K562 (cell line): ENCODE measurements around the gene PPP1R14B. TPM values are rescaled to one million over a fixed set of nuclear protein-coding genes. Genes with fewer than 3 reads are reported as not detected.

Experiments
- ATAC-seq: fragments of 200-7000 bp; cut with Tn5 transposase; 3 replicates; pipeline ENCODE4 v1.9.1; 2020; ENCODE audit warnings: moderate library complexity
- BruUV-seq: library from RNA; stranded (reverse); fragments of 400-500 nt; replicated peaks from 2 replicates; lab custom pipeline; 2021; lab: Mats Ljungman, UMichigan
- CTCF ChIA-PET: fragments of 300-600 bp; formaldehyde crosslinking; extraction: SDS; loops from one replicate; lab custom pipeline; 2021; ENCODE audit warnings: low intra/inter-chr PET ratio; lab: Yijun Ruan, JAX
- POLR2A ChIA-PET: fragments of 300-600, 350-650 bp; sonication (Branson Sonifier 250); formaldehyde crosslinking; extraction: SDS; loops from one replicate; lab custom pipeline; 2021; ENCODE audit warnings: antibody characterized with exemption, inconsistent platforms; lab: Yijun Ruan, JAX
- DNase-seq, 4 experiments: peaks; one replicate each; pipeline versions ENCODE4 v3.0.0 to v3.0.0-alpha.2; 2011 to 2018; ENCODE audit warnings: low spot score in 3 of 4, mixed read lengths in 3 of 4; ENCODE audit errors: extremely low read depth in 1 of 4
- FAIRE-seq: peaks from 2 replicates; lab custom pipeline; 2011; peaks lifted over from hg19 to GRCh38; lab: Jason Lieb, UNC
- H2AFZ ChIP-seq: 2 replicates; pipeline ENCODE4 v1.6.0; 2011; ENCODE audit warnings: low read depth, low read length, control low read depth, inconsistent platforms
- H3K27ac ChIP-seq: fragments of 200-600 bp; 3 replicates; pipeline ENCODE4 v1.8.0; 2011; ENCODE audit warnings: low read depth, mild to moderate bottlenecking, control low read depth, inconsistent platforms, low read length, moderate library complexity, mixed read lengths; ENCODE audit errors: extremely low read depth
- H3K27me3 ChIP-seq, 2 experiments: fragments of 300-600 bp in 1 of 2; 2 replicates in 1 of 2; 3 replicates in 1 of 2; pipeline versions ENCODE4 v1.6.0 to v1.8.0; 2011; ENCODE audit warnings: inconsistent platforms in 2 of 2, low read length in 2 of 2, mild to moderate bottlenecking in 1 of 2, mixed read lengths in 1 of 2, moderate library complexity in 1 of 2; ENCODE audit not compliant: control insufficient read depth in 2 of 2, insufficient read depth in 2 of 2
- H3K36me3 ChIP-seq: fragments of 300-600 bp; 3 replicates; pipeline ENCODE4 v1.8.0; 2011; ENCODE audit warnings: mild to moderate bottlenecking, low read length, inconsistent platforms; ENCODE audit not compliant: control insufficient read depth, insufficient read depth
- H3K4me1 ChIP-seq, 2 experiments: fragments of 200-600 bp in 1 of 2; replicated peaks in 1 of 2; 2 replicates in 1 of 2; 3 replicates in 1 of 2; pipeline versions ENCODE4 v1.5.1 to v1.8.0; 2011; ENCODE audit warnings: inconsistent platforms in 2 of 2, low read length in 2 of 2, mild to moderate bottlenecking in 1 of 2, mixed read lengths in 1 of 2, moderate library complexity in 1 of 2; ENCODE audit not compliant: control insufficient read depth in 2 of 2, insufficient read depth in 2 of 2
- H3K4me2 ChIP-seq: 2 replicates; pipeline ENCODE4 v1.6.1; 2011; ENCODE audit warnings: low read length, control low read depth, inconsistent platforms, mixed read lengths; ENCODE audit not compliant: insufficient read depth
- H3K4me3 ChIP-seq: fragments of 200-600 bp; sonication (generic), shearing (Covaris generic); 2 replicates; pipeline ENCODE4 v1.5.1; 2016; ENCODE audit warnings: control low read depth, inconsistent platforms
- H3K79me2 ChIP-seq: fragments of 200-600 bp; 3 replicates; pipeline ENCODE4 v1.8.0; 2011; ENCODE audit warnings: low read length, inconsistent platforms; ENCODE audit not compliant: control insufficient read depth, insufficient read depth
- H3K9ac ChIP-seq, 2 experiments: 2 replicates each; pipeline versions ENCODE4 v1.6.0 to v1.6.1; 2011; ENCODE audit warnings: low read depth in 2 of 2, low read length in 2 of 2, control low read depth in 1 of 2, inconsistent platforms in 1 of 2, mild to moderate bottlenecking in 1 of 2, mixed read lengths in 1 of 2; ENCODE audit not compliant: insufficient read depth in 1 of 2
- H3K9me1 ChIP-seq: one replicate; pipeline ENCODE4 v1.6.0; 2011; ENCODE audit warnings: inconsistent platforms, mild to moderate bottlenecking, low read length, moderate library complexity; ENCODE audit not compliant: control insufficient read depth, insufficient read depth
- H3K9me3 ChIP-seq: replicated peaks from 2 replicates; pipeline ENCODE4 v1.5.1; 2011; ENCODE audit warnings: low read depth, low read length, inconsistent platforms; ENCODE audit not compliant: control insufficient read depth, insufficient read depth
- H4K20me1 ChIP-seq: replicated peaks from 2 replicates; pipeline ENCODE4 v1.6.1; 2011; ENCODE audit warnings: low read length, inconsistent platforms, mixed read lengths; ENCODE audit not compliant: control insufficient read depth, insufficient read depth
- CBFB ChIP-seq: sonication (generic); formaldehyde crosslinking; IDR thresholded peaks from 2 replicates; pipeline ENCODE4 v1.4.0; 2020; ENCODE audit warnings: mild to moderate bottlenecking, missing genetic modification reagents
- CREB3 ChIP-seq: fragments of 450-650 bp; conservative IDR thresholded peaks from 2 replicates; pipeline ENCODE4 v1.6.1; 2016; ENCODE audit warnings: missing genetic modification characterization, low read depth, mild to moderate bottlenecking, missing compliant biosample characterization, moderate library complexity
- ETV5 ChIP-seq: sonication (generic); formaldehyde crosslinking; IDR thresholded peaks from 2 replicates; pipeline ENCODE4 v1.4.0; 2020; ENCODE audit warnings: low read depth, mild to moderate bottlenecking, missing genetic modification reagents
- HMG20A ChIP-seq: fragments of 450-650 bp; formaldehyde crosslinking; conservative IDR thresholded peaks from 2 replicates; pipeline ENCODE4 v1.4.0; 2020; ENCODE audit warnings: mild to moderate bottlenecking, mixed read lengths
- HNRNPLL ChIP-seq: fragments of 200-400 bp; formaldehyde crosslinking; IDR thresholded peaks from 2 replicates; pipeline ENCODE4 v1.6.1; 2017; ENCODE audit warnings: low read length, low read depth, mild to moderate bottlenecking; ENCODE audit not compliant: poor library complexity, severe bottlenecking
- MAFG ChIP-seq: fragments of 450-650 bp; conservative IDR thresholded peaks from 2 replicates; pipeline ENCODE4 v1.6.1; 2016; ENCODE audit warnings: missing genetic modification characterization, missing compliant biosample characterization
- MAZ ChIP-seq, 2 experiments: fragments of 450-650 bp in 1 of 2; sonication (generic) in 1 of 2; formaldehyde crosslinking; IDR thresholded peaks in 1 of 2; conservative IDR thresholded peaks in 1 of 2; 2 replicates each; pipeline versions ENCODE4 v1.4.0 to v1.5.0; 2020; ENCODE audit warnings: mild to moderate bottlenecking in 1 of 2, missing genetic modification reagents in 1 of 2
- POLR2AphosphoS2 ChIP-seq: IDR thresholded peaks from 2 replicates; pipeline ENCODE4 v1.6.1; 2012; ENCODE audit warnings: low read length, improper control_type of control experiment
- POLR2G ChIP-seq: fragments of 200-400 bp; formaldehyde crosslinking; IDR thresholded peaks from 2 replicates; pipeline ENCODE4 v1.6.1; 2017; ENCODE audit warnings: low read depth, mild to moderate bottlenecking, antibody characterized with exemption, low read length, moderate library complexity
- SMAD4 ChIP-seq: fragments of 250-450 bp; sonication (Bioruptor Pico); conservative IDR thresholded peaks from 2 replicates; pipeline ENCODE4 v1.8.0; 2021; ENCODE audit warnings: inconsistent platforms, mild to moderate bottlenecking, moderate library complexity
- SPI1 ChIP-seq: IDR thresholded peaks from 2 replicates; pipeline ENCODE4 v1.6.1; 2011; ENCODE audit warnings: low read depth, low read length, control low read depth, borderline replicate concordance
- U2AF1 ChIP-seq: fragments of 200-400 bp; formaldehyde crosslinking; optimal IDR thresholded peaks from 2 replicates; pipeline ENCODE3; 2017; ENCODE audit warnings: mild to moderate bottlenecking, low read depth, low read length, moderate library complexity
- WGBS: fragments of 100-300 bp; shearing (Covaris generic); methylation state at CpG from one replicate; pipeline ENCODE4 v1.1.6; 2016; ENCODE audit warnings: low coverage, mixed read lengths; ENCODE audit not compliant: insufficient coverage; ENCODE audit errors: missing lambda C conversion rate; 5-methylcytosine and 5-hydroxymethylcytosine counted together
- in situ Hi-C: fragments of 300-500 bp; cut with MboI; formaldehyde crosslinking; loops from 4 replicates; pipeline ENCODE4 v1.15.0; 2018; ENCODE audit warnings: inconsistent platforms, mixed read lengths
- intact Hi-C: fragments of 100-400 bp; cut with micrococcal nuclease; formaldehyde crosslinking; loops from 2 replicates; pipeline ENCODE4 v1.14.2; 2022
- polyA plus RNA-seq, 8 experiments: library from polyadenylated mRNA; depleted of rRNA in 4 of 8; stranded (reverse) in 5 of 8; unstranded in 3 of 8; fragments of >200 nt; fragmentation: Nextera tagmentation in 2 of 8; fragmentation: Illumina TruSeq in 1 of 8; extraction: Ambion mirVana in 2 of 8; extraction: Trizol in 1 of 8; gene quantifications; 2 replicates each; pipeline versions ENCODE4 v1.2.1 to v1.2.3, GENCODE V29; 2011 to 2014; ENCODE audit warnings: inconsistent platforms in 1 of 8, missing spikeins in 1 of 8
- total RNA-seq, 7 experiments: library from RNA; depleted of rRNA in 6 of 7; stranded (reverse); fragments of >200 nt in 6 of 7; fragmentation: Illumina TruSeq in 2 of 7; extraction: Trizol in 2 of 7; gene quantifications; 2 replicates each; pipeline versions ENCODE4 v1.2.1 to v1.2.3, GENCODE V29; 2011 to 2021; ENCODE audit warnings: low replicate concordance in 1 of 7
- TF ChIP-seq, protein P1 (sequence below): fragments of 150-350 bp; conservative IDR thresholded peaks from 2 replicates; pipeline ENCODE4 v1.6.1; 2014; ENCODE audit warnings: low read length
- TF ChIP-seq, protein P2 (sequence below), 3 experiments: IDR thresholded peaks in 2 of 3; conservative IDR thresholded peaks in 1 of 3; 2 replicates each; pipeline ENCODE4 v1.5.1; 2011 to 2012; ENCODE audit warnings: low read length in 3 of 3, mild to moderate bottlenecking in 3 of 3, control low read depth in 2 of 3, improper control_type of control experiment in 1 of 3, inconsistent platforms in 1 of 3, low read depth in 1 of 3, mixed read lengths in 1 of 3, moderate library complexity in 1 of 3; ENCODE audit not compliant: insufficient read depth in 2 of 3

Gene PPP1R14B
- total and polyA plus RNA-seq, 9 of the 15 experiments (the other 6 are each of a cell fraction or from before 2014, with no cell fraction given): 7.7 to 566 (median 212) TPM

DNA sequence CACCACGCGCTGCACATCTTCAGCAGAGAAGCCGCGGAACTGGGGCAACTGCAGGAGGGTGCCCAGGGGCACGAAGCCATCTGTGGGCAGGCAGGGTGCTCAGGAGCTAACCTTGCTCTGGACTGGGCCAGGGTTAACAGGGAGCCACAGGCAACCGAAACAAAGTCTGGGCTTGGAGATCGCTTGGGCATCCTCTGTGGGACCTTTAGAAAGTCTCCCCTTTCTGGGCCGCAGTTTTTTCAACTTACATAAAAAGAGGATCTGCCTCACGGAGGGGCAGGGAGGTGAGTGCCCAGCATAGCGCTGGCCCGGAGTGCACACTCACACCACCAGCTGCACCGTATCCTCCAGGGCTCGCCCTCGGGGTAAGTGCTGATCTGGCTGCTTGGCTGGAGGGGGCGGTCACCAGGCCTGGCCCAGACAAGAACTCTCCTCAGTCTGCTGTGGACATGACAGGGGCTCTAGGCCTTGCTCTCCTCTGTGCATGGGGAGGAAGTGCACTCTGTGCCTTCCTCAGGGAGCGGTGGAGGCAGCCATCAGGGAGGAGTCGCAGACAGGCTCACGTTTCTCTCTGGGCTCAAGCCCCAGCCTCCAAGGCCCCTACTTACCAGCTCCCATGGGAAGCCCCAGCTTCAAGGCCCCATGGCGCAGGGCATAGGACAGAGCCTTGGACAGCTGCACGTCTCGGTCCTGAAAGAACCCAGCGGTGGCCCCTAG is 21.7 kb downstream of the PPP1R14B start:
- H2AFZ ChIP-seq: 0 out of 2 replicates have a peak overlapping the region, but pooled peaks have one; percentile 93
- CTCF ChIA-PET: no interaction called here
- FAIRE-seq (peak; percentile 15), DNase-seq (peak in 2 of 4 experiments; percentile 27 to 46), ATAC-seq (peak; percentile 13)
- peak overlapping the region; percentile 83 for H3K4me2 ChIP-seq
- intact Hi-C loops: no loop called here
- POLR2A ChIA-PET: interaction anchor here (0.8 to 6.3 kb wide), 4 partner anchors 10 to 17 kb away, joined by 3 to 77 read pairs (median 8); partner anchors contain the start of gene FERMT3
- H3K9me3 ChIP-seq: no peaks in the 10 kb centered on the region
- BruUV-seq: no TSS peak
- H3K9me1 ChIP-seq: peaks cover 5% of the 10 kb centered on the region
- peak overlapping the region; percentile 79 to 99 for H3K9ac ChIP-seq
- H3K27me3 ChIP-seq: no peaks in the 10 kb centered on the region
- in situ Hi-C loops: no loop called here
- H3K79me2 ChIP-seq: peaks cover 34% of the 10 kb centered on the region
- H3K27ac ChIP-seq: peak overlapping the region; percentile 93
- 53% methylated on average over 20 of the region's 22 CpGs for WGBS
- H4K20me1 ChIP-seq: no peaks in the 10 kb centered on the region
- H3K4me3 ChIP-seq: peak overlapping the region; percentile 64
- H3K4me1 ChIP-seq: peaks cover 8 to 69% of the 10 kb centered on the region in 2 experiments; a peak in 4 of 5 replicates
- peaks cover 52% of the 10 kb centered on the region; the same call in 2 of the 3 replicates for H3K36me3 ChIP-seq
- TF ChIP-seq HMG20A (CRISPR knock-in tag): no peak
- TF ChIP-seq CBFB (CRISPR knock-in tag): 0 out of 2 replicates have a peak, but pooled peaks have one; percentile 8
- TF ChIP-seq SPI1: peak; percentile 74
- TF ChIP-seq, protein P1, sequence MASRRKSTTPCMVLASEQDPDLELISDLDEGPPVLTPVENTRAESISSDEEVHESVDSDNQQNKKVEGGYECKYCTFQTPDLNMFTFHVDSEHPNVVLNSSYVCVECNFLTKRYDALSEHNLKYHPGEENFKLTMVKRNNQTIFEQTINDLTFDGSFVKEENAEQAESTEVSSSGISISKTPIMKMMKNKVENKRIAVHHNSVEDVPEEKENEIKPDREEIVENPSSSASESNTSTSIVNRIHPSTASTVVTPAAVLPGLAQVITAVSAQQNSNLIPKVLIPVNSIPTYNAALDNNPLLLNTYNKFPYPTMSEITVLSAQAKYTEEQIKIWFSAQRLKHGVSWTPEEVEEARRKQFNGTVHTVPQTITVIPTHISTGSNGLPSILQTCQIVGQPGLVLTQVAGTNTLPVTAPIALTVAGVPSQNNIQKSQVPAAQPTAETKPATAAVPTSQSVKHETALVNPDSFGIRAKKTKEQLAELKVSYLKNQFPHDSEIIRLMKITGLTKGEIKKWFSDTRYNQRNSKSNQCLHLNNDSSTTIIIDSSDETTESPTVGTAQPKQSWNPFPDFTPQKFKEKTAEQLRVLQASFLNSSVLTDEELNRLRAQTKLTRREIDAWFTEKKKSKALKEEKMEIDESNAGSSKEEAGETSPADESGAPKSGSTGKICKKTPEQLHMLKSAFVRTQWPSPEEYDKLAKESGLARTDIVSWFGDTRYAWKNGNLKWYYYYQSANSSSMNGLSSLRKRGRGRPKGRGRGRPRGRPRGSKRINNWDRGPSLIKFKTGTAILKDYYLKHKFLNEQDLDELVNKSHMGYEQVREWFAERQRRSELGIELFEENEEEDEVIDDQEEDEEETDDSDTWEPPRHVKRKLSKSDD: no peak
- peak; percentile 9 for TF ChIP-seq HNRNPLL
- TF ChIP-seq, protein P2, sequence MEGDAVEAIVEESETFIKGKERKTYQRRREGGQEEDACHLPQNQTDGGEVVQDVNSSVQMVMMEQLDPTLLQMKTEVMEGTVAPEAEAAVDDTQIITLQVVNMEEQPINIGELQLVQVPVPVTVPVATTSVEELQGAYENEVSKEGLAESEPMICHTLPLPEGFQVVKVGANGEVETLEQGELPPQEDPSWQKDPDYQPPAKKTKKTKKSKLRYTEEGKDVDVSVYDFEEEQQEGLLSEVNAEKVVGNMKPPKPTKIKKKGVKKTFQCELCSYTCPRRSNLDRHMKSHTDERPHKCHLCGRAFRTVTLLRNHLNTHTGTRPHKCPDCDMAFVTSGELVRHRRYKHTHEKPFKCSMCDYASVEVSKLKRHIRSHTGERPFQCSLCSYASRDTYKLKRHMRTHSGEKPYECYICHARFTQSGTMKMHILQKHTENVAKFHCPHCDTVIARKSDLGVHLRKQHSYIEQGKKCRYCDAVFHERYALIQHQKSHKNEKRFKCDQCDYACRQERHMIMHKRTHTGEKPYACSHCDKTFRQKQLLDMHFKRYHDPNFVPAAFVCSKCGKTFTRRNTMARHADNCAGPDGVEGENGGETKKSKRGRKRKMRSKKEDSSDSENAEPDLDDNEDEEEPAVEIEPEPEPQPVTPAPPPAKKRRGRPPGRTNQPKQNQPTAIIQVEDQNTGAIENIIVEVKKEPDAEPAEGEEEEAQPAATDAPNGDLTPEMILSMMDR (IDR thresholded peaks at IDR 0.05 in 2 of 3, conservative IDR thresholded peaks at IDR 0.05 in 1 of 3; ENCODE audit: insufficient read depth in 2 of 3, low read depth in 1 of 3, low read length in 3 of 3): 0 out of 6 replicates have a peak, but pooled peaks of 1 of the 3 experiments have one; percentile 3
- peak; percentile 58; the same call in 1 of the 2 replicates for TF ChIP-seq POLR2AphosphoS2
- TF ChIP-seq SMAD4 (CRISPR knock-in tag): no peak
- no peak for TF ChIP-seq ETV5
- no peak for TF ChIP-seq U2AF1
- TF ChIP-seq POLR2G: peak; percentile 70
- no peak for TF ChIP-seq MAFG (tag)
- no peak for TF ChIP-seq CREB3
- 0 out of 4 replicates have a peak, but pooled peaks of 1 of the 2 experiments have one; percentile 15 for TF ChIP-seq MAZ (CRISPR knock-in tag; conservative IDR thresholded peaks at IDR 0.05 in 1 of 2, IDR thresholded peaks at IDR 0.05 in 1 of 2)
